Mucosa of stomach (tissue), 1 donor: ENCODE results near the gene EPOP.
"Not testable (repeated sequence)": the region's sequence is repeated elsewhere in the genome, so short reads cannot be mapped to it uniquely, and the experiment has no call there.

Source experiments
- H3K27me3 ChIP-seq: one replicate; pipeline ENCODE4 v1.7.0; 2013; ENCODE audit warnings: mild to moderate bottlenecking, low read length; ENCODE audit not compliant: control insufficient read depth, insufficient read depth
- H3K36me3 ChIP-seq: one replicate; pipeline ENCODE4 v1.7.0; 2013; ENCODE audit warnings: low read length; ENCODE audit not compliant: control insufficient read depth, insufficient read depth
- H3K4me1 ChIP-seq: one replicate; pipeline ENCODE4 v1.7.0; 2013; ENCODE audit warnings: mild to moderate bottlenecking, low read length; ENCODE audit not compliant: control insufficient read depth, insufficient read depth
- H3K4me3 ChIP-seq: one replicate; pipeline ENCODE4 v1.7.0; 2013; ENCODE audit warnings: low read length
- H3K9ac ChIP-seq: one replicate; pipeline ENCODE4 v1.7.0; 2013; ENCODE audit warnings: mild to moderate bottlenecking, low read length, moderate library complexity
- H3K9me3 ChIP-seq: one replicate; pipeline ENCODE4 v1.7.0; 2013; ENCODE audit warnings: mild to moderate bottlenecking, low read length, moderate library complexity; ENCODE audit not compliant: control insufficient read depth
- donor health status: Pancreatic carcinoma.

Gene EPOP

DNA sequence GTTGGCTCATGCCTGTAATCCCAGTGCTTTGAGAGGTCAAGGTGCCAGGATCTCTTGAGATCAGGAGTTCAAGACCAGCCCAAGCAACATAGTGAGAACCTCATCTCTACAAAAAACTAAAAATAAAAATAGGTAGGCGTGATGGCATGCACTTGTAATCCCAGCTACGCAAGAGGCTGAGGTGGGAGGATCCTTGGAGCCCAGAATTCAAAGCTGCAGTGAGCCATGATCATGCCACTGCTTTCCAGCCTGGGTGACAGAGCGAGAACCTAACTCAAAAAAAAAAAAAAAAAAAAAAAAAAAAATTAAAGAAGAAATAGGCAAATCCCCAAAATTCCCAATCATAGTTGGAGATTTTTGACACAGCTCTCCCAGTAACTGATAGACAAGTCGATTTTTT, 36.8 kb downstream of the EPOP start:
- no peak overlapping the region for H3K4me3 ChIP-seq
- no peak overlapping the region for H3K9ac ChIP-seq
- H3K36me3 ChIP-seq: no peaks in the 10 kb centered on the region
- H3K27me3 ChIP-seq: no peaks in the 10 kb centered on the region
- H3K4me1 ChIP-seq: no peaks in the 10 kb centered on the region
- H3K9me3 ChIP-seq: no peaks in the 10 kb centered on the region

DNA sequence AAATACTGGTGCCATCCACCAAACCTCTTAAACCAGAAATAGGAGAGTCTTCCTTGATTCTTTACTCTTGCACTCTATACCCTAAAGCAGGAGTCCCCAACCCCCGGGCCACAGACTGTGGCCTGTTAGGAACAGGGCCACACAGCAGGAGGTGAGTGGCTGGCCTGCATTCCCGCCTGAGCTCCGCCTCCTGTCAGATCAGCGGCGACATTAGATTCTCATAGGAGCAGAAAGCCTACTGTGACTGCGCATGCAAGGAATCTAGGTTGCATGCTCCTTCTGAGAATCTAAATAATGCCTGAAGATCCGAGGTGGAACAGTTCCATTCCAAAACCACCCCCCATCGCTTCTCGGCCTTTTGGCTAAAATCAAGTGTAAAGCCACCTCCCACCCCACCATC, 38.7 kb downstream of the EPOP start:
- no peak overlapping the region for H3K4me3 ChIP-seq
- H3K27me3 ChIP-seq: no peaks in the 10 kb centered on the region
- H3K9ac ChIP-seq: no peak overlapping the region
- no peaks in the 10 kb centered on the region for H3K9me3 ChIP-seq
- H3K4me1 ChIP-seq: no peaks in the 10 kb centered on the region
- H3K36me3 ChIP-seq: no peaks in the 10 kb centered on the region

DNA sequence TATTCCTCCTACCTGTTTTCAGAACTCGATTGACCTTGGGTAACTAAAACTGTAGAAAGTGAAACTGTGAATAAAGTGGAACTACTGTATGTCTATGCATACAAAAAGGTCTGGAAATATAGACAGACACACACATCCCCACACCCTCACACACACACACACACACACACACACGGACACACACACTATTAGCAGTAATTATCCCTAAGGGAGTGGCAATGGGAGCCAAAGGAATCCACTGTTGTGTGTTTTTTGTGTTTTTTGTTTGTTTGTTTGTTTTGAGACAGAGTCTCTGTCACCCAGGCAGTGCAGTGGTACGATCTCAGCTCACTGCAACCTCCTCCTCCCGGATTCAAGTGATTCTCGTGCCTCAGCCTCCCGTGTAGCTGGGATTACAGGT, 42.4 kb downstream of the EPOP start:
- Histone ChIP-seq H3K9ac (no peak overlapping the region), H3K4me1 (no peaks in the 10 kb centered on the region), H3K9me3 (no peaks in the 10 kb centered on the region), H3K36me3 (no peaks in the 10 kb centered on the region), H3K4me3 (no peak overlapping the region), H3K27me3 (no peaks in the 10 kb centered on the region)

DNA sequence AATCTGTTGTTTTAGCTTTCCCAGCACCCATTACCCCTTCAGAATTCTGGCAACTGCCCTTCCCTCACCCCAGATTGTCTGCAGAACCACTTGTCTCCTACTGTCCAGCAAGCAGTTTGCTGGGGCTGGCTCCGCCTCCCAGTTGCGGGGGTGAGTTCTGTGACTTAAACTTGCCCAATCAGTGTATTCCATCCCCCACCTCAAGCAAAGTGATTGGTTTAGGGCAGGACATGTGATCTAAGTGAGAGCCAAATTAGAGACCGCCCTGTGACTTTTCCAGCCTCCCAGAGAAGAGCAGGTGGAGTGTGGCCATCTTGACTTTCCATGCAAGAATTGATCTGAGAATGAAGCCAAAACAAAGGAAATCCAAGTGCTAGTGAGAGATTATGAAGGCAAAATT, 46.3 kb downstream of the EPOP start:
- Histone ChIP-seq H3K4me3 (no peak overlapping the region), H3K9ac (no peak overlapping the region), H3K36me3 (no peaks in the 10 kb centered on the region), H3K4me1 (no peaks in the 10 kb centered on the region), H3K9me3 (no peaks in the 10 kb centered on the region), H3K27me3 (no peaks in the 10 kb centered on the region)

DNA sequence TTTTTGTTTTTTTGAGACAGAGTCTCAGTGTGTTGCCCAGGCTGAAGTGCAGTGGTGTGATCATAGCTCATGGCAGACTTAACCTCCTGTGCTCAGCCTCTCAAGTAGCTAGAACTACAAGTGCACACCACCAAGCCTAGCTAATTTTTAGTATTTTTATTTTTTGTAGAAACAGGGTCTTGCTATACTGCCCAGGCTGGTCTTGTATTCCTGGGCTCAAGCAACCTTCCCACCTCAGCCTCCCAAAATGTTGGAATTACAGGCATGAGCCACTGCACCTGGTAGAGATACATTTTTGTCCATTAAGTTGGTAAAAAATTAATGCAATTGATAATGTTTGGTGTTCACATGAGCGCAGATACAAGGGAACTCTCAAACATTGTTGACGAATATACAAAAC, 46.8 kb downstream of the EPOP start:
- no peaks in the 10 kb centered on the region for H3K27me3 ChIP-seq
- H3K9me3 ChIP-seq: no peaks in the 10 kb centered on the region
- H3K9ac ChIP-seq: no peak overlapping the region

DNA sequence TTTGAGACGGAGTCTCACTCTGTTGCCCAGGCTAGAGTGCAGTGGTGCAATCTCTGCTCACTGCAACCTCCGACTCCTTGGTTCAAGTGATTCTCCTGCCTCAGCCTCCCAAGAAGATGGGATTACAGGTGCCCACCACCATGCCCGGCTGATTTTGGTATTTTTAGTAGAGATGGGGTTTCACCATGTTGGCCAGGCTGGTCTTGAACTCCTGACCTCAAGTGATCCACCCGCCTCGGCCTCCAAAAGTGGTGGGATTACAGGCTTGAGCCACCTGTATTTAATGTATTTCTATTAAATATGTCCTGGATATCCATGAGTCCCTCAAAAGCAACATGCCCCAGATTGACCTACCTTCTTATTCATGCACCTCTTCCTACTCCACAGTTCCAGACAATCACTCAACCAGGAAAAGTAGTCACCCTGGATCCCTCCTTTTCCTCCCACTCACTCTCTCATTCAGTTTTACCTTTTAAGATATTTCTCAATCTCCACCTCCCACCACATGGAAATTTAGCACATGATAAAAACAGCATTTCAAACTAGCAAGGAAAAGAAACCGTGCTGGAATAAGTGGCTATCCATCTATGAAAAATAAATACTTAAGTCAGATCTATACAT, 48.0 kb downstream of the EPOP start:
- not testable (repeated sequence) for H3K36me3 ChIP-seq, H3K4me3 ChIP-seq, H3K9ac ChIP-seq, H3K9me3 ChIP-seq, H3K4me1 ChIP-seq, H3K27me3 ChIP-seq

More for the DNA sequence above, 46.8 kb downstream of the EPOP start:
- H3K4me3 ChIP-seq: no peak overlapping the region
- no peaks in the 10 kb centered on the region for H3K36me3 ChIP-seq
- H3K4me1 ChIP-seq: no peaks in the 10 kb centered on the region

DNA sequence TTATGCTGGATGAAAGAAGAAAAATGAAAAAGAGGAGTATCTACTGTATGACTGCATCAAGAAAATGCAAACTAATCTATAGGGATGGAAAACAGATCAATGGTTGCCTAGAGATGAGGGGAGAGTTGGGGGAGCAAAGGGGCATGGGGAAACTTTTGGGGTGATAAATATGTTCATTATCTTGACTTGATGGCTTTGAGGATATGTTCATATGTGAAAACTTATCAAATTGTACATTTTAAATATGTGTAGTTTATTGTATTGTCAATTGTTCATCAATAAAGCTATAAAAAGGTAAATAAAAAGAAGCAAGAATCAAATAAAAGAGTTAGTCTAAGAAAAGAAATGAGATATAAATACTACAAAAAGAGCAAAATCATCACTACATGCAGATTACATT, 49.3 kb downstream of the EPOP start:
- Histone ChIP-seq H3K27me3 (peaks cover 5% of the 10 kb centered on the region), H3K36me3 (no peaks in the 10 kb centered on the region), H3K4me3 (no peak overlapping the region), H3K4me1 (no peaks in the 10 kb centered on the region), H3K9me3 (no peaks in the 10 kb centered on the region), H3K9ac (no peak overlapping the region)

DNA sequence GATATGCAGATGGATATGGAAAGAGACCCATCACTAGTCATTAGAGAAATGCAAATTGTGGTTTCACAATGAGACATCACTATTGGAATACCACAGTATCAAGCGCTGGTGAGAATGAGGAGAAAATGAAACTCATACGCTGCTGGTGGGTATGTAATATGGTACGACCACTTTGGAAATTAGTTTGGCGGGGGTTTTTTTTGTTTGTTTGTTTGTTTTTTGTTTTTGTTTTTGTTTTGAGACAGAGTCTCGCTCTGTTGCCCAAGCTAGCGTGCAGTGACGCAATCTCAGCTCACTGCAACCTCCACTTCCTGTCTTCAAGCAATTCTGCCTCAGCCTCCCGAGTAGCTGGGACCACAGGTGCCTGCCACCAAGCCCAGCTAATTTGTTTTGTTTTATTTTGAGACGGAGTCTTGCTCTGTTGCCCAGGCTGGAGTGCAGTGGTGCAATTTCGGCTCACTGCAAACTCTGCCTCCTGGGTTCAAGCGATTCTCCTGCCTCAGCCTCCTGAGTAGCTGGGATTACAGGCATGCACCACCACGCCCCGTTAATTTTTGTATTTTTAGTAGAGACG, 49.9 kb downstream of the EPOP start:
- not testable (repeated sequence) for H3K4me3 ChIP-seq, H3K9ac ChIP-seq, H3K27me3 ChIP-seq

More for the DNA sequence above, 49.9 kb downstream of the EPOP start:
- not testable (repeated sequence) for H3K36me3 ChIP-seq, H3K4me1 ChIP-seq, H3K9me3 ChIP-seq
